Muscle of leg (tissue), 11 donors: ENCODE measurements around the gene OR52H1. TPM values are rescaled to one million over a fixed set of nuclear protein-coding genes. Genes with fewer than 3 reads are reported as not detected.

Experiments
- DNase-seq: peaks from one replicate; pipeline ENCODE4 v3.0.0; 2013
- H3K27ac ChIP-seq: one replicate; pipeline ENCODE4 v1.5.1; 2013; ENCODE audit warnings: mild to moderate bottlenecking, low read length, control low read depth
- H3K27me3 ChIP-seq: one replicate; pipeline ENCODE4 v1.6.1; 2013; ENCODE audit warnings: low read length; ENCODE audit not compliant: control insufficient read depth, insufficient read depth
- H3K36me3 ChIP-seq: one replicate; pipeline ENCODE4 v1.6.1; 2013; ENCODE audit warnings: low read length; ENCODE audit not compliant: control insufficient read depth, insufficient read depth
- H3K4me1 ChIP-seq: one replicate; pipeline ENCODE4 v1.6.1; 2013; ENCODE audit warnings: low read length; ENCODE audit not compliant: control insufficient read depth, insufficient read depth
- H3K4me3 ChIP-seq: one replicate; pipeline ENCODE4 v1.5.1; 2013; ENCODE audit warnings: low read length, control low read depth
- H3K9me3 ChIP-seq: replicated peaks from 2 replicates; pipeline ENCODE4 v1.6.1; 2013; ENCODE audit warnings: low read depth, low read length; ENCODE audit not compliant: control insufficient read depth
- WGBS: methylation state at CpG from one replicate; pipeline ENCODE4 v1.1.5; 2013; ENCODE audit warnings: missing lambda C conversion rate; ENCODE audit not compliant: insufficient coverage; 5-methylcytosine and 5-hydroxymethylcytosine counted together
- polyA plus RNA-seq, 8 donors: library from polyadenylated mRNA; unstranded; fragments of 120-200 nt; gene quantifications; one replicate each; pipeline versions ENCODE4 v1.2.1 to v1.2.3, GENCODE V29; 2013; ENCODE audit warnings: inconsistent platforms in 1 of 8, low replicate concordance in 1 of 8; ENCODE audit not compliant: insufficient read length in 8 of 8, insufficient read depth in 1 of 8
- total RNA-seq: library from RNA; stranded (reverse); fragments of 120-200 nt; gene quantifications from one replicate; pipeline ENCODE4 v1.2.4, GENCODE V29; 2013

Gene OR52H1
- total and polyA plus RNA-seq, 9 donors = 0.22 TPM; not detected in 8

DNA sequence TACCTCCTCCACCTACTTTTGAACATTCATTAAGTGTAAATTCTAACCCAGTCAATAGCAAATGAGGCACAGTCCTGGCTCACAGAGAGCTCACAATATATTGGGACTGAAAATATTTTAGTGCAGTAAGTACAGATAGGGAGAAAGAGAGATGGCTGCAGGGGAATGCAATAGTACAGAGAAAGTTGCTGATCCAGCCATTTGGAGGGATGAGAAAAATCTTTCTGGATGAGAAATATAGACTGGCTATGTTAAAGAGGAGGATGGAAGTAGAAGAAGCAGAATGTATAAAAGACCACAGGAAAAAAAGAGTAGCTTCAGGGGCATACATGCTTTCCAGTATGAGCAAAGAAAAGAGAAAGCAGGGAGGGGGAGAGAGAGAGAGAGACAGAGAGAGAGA, 28.8 kb upstream of the OR52H1 start:
- H3K9me3 ChIP-seq = no peaks in the 10 kb centered on the region
- H3K27me3 ChIP-seq = no peaks in the 10 kb centered on the region
- no peak overlapping the region for H3K4me3 ChIP-seq
- no peak overlapping the region for H3K27ac ChIP-seq
- H3K36me3 ChIP-seq = no peaks in the 10 kb centered on the region
- H3K4me1 ChIP-seq = no peaks in the 10 kb centered on the region
- DNase-seq = no peak

DNA sequence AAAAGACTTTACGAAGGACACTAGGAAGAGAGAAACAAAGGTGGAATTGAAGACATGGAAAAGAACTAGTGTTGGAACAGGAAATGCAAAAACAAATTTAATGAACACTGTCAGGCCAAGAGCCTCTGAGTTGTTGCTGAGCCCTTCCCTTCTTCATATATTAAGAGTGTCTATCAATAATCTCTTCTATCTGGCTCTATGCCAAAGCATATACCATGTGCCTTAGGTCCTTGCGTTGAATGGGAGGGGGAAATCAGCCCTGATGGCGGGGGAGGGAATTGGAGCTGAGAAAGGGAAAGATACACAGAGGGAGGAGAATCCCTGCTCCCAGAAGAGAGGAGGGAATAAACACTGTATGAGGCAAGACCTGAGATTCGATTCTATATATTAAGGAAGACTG, 26.8 kb upstream of the OR52H1 start:
- no peaks in the 10 kb centered on the region for H3K9me3 ChIP-seq
- H3K4me3 ChIP-seq = no peak overlapping the region
- no peaks in the 10 kb centered on the region for H3K27me3 ChIP-seq
- no peaks in the 10 kb centered on the region for H3K4me1 ChIP-seq
- WGBS = 58% methylated on average over 3 of the region's 4 CpGs
- H3K36me3 ChIP-seq = no peaks in the 10 kb centered on the region
- H3K27ac ChIP-seq = no peak overlapping the region
- no peak for DNase-seq

DNA sequence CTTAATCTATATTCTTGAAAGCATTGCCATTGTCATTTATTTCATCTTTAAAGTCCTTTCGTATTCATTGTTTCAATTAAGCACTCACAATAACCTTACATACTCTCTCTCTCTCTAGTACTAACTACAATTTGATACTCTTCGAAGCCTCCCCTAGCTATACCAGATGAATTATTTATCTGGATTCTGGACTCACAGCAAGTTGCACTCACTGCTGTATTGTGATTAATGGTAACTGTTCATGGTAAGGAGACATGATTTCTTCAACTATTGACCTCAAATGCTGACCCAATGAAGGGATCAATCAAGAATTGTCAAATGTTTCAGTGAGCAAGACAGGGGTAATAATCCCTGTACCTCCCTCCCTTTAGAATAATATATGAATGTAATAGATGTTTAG, 26.3 kb upstream of the OR52H1 start:
- Histone ChIP-seq H3K27me3 (no peaks in the 10 kb centered on the region), H3K4me3 (no peak overlapping the region), H3K36me3 (no peaks in the 10 kb centered on the region), H3K9me3 (no peaks in the 10 kb centered on the region), H3K27ac (no peak overlapping the region), H3K4me1 (no peaks in the 10 kb centered on the region)
- 80% methylated on average over 1 of the region's 2 CpGs for WGBS
- no peak for DNase-seq

DNA sequence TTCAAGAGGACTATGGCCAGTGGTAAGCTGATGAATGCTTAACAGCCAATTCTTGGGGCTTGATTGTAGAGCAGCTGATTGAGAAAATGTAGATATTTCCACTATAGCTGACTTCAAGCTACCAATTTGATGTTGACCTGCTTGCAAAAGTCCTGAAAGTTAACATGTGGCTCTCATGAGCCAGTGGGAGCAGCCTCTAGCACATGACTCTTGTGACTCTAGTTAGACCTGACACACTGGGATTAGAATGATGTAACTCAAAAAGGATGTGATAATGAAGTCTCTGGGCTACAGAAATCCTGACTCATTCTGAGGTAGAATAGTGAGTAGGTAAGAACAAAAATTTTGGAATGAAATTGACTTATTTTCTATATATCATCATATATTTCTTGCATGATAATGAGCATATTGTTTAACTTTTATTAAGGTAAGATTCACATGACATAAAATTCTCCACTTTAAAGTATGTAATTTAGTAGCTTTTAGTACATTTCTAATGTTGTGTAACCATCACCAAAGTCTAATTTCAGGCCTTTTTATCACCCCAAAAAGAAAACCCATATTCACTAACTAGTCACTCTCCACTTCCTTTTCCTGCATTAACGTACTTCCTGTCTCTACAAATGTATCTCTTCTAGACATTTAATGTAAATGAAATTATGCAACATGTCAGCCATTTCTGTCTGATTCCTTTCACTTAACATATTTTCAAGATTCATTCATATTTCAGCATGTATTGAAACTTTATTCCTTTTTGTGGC, 16.1 kb upstream of the OR52H1 start:
- Histone ChIP-seq H3K27ac (no peak overlapping the region), H3K36me3 (no peaks in the 10 kb centered on the region), H3K4me3 (no peak overlapping the region), H3K4me1 (no peaks in the 10 kb centered on the region), H3K9me3 (no peaks in the 10 kb centered on the region), H3K27me3 (no peaks in the 10 kb centered on the region)
- WGBS = no CpG with 5 or more reads among the region's 1 CpG
- DNase-seq = no peak

DNA sequence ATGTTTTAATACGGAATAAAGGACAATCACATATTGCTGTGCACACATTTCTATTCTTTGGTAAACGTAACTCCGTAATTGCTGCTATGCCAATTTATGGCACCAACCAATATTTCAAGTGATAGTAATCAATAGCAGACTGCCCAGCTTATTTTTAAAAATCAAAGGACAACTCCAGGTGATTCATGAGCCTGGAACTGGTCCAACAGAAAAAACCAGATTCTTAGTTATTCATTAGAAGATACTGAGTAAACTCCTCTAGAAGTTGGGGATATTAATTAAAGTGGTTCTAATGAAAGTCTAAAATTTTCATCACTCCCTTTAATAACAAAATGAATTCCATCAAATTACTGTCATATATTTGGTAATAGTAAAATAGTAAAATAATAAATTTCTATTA, 9.4 kb upstream of the OR52H1 start:
- DNase-seq = no peak
- no peaks in the 10 kb centered on the region for H3K36me3 ChIP-seq
- H3K27ac ChIP-seq = no peak overlapping the region
- H3K9me3 ChIP-seq = no peaks in the 10 kb centered on the region
- H3K4me3 ChIP-seq = no peak overlapping the region
- no peaks in the 10 kb centered on the region for H3K4me1 ChIP-seq
- WGBS = 50% methylated on average over 2 of the region's 3 CpGs
- H3K27me3 ChIP-seq = no peaks in the 10 kb centered on the region

DNA sequence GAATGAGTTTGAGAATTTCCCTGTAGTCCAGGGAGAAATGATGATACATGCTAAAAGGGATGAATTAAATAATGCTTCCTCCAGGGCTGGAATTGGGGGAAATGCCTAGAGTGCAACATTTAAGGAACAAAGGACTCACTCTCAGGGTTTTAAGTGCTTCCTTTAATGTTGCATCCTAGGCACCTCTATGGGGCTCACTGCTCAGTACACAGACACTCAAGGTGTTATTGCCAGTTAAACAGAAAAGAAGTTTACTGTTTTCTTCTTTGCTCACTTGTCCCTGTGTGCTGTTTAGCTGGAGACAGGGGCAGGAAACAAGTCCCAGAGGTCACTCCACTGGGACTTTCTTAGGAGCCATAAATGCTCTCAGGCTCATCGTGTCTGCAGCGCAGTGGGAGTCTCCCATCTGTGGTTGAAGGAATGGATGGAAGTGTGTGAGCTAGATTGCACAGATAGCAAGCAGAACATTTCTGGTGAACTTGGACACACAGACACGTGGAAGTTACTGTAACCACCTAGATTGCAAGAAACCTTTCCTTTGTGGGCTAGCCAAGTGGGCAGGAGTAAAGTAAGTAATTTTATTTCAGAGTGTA, 8.4 kb upstream of the OR52H1 start:
- no peak overlapping the region for H3K4me3 ChIP-seq
- H3K27me3 ChIP-seq = no peaks in the 10 kb centered on the region
- H3K4me1 ChIP-seq = no peaks in the 10 kb centered on the region
- no peak overlapping the region for H3K27ac ChIP-seq
- H3K9me3 ChIP-seq = no peaks in the 10 kb centered on the region
- 22% methylated on average over 2 of the region's 3 CpGs for WGBS
- H3K36me3 ChIP-seq = no peaks in the 10 kb centered on the region
- DNase-seq = no peak

DNA sequence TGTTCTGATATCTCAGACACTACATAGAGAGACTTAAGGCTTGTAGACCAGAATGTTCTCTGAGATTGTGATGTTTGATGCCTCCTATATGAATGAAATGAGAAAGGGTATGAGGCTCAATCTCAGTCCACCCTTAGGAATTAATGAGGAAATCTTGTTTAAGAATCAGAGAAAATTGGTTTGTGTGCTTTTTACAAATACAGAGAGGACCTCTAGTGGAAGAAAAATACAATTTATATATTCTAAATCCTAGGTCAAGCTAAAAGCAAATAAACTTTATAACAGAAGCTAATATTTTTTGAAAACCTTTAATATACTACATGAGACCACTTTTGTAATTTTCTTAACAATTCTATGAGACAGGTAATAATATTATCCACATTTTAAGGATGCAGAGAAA, 5.0 kb upstream of the OR52H1 start:
- Histone ChIP-seq H3K36me3 (no peaks in the 10 kb centered on the region), H3K9me3 (no peaks in the 10 kb centered on the region), H3K27ac (no peak overlapping the region), H3K4me1 (no peaks in the 10 kb centered on the region), H3K27me3 (no peaks in the 10 kb centered on the region), H3K4me3 (no peak overlapping the region)
- no peak for DNase-seq

DNA sequence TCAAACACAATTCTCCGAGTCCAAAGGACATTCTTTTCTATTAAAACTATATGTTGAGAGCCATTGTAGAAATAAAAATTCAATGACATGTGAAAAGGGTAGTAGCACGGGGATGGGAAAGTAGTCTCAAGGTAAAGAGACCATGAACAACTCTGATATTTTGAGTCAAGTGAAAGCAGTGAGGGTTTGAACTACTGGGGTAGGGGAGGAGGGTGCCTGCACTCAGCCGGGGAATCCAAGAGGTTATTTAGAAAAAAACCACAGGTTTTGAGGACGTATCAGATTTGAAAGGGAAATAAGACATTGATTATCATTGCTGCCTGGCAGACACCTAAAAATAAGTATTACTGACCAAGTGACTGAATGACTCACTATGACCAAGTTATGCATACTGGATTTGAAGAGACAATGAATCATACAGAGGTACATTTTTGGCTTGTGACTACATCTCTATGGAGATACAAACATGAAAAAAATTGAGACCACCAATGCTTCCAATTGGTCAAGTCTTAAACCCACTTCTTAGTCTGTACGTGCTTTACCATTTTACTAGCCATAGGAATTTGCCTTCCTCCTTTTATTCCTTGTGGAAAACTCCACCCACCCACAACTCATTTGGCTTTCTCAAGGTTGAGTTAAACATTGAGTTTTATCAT, 2.2 kb upstream of the OR52H1 start:
- no peaks in the 10 kb centered on the region for H3K27me3 ChIP-seq
- WGBS = 69% methylated on average over 2 of the region's 5 CpGs
- no peak overlapping the region for H3K4me3 ChIP-seq
- H3K27ac ChIP-seq = no peak overlapping the region
- no peaks in the 10 kb centered on the region for H3K36me3 ChIP-seq
- H3K9me3 ChIP-seq = no peaks in the 10 kb centered on the region
- H3K4me1 ChIP-seq = no peaks in the 10 kb centered on the region
- no peak for DNase-seq

DNA sequence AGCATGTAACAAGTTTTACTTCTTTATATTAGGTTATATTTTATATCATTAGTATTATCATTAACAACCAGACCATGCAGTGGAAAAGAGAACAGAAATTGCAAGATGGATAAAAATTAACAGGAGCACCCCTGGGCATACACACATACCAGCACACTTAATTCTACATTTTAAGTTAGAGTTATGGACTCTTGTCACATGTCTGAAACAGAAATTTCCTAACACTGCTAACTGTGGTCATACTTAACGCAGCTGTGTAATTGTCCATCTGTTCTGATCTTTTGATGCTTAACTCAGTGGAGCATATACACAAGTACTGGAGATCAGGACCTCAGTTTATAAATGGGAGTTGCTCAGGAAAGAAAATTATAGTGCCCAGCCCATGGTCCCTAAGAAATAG, 358 bp downstream of the OR52H1 start:
- no peaks in the 10 kb centered on the region for H3K9me3 ChIP-seq
- H3K27me3 ChIP-seq = no peaks in the 10 kb centered on the region
- no CpG with 5 or more reads among the region's 1 CpG for whole genome bisulfite sequencing
- H3K4me1 ChIP-seq = no peaks in the 10 kb centered on the region
- H3K4me3 ChIP-seq = no peak overlapping the region
- DNase-seq = no peak
- no peak overlapping the region for H3K27ac ChIP-seq
- H3K36me3 ChIP-seq = no peaks in the 10 kb centered on the region

DNA sequence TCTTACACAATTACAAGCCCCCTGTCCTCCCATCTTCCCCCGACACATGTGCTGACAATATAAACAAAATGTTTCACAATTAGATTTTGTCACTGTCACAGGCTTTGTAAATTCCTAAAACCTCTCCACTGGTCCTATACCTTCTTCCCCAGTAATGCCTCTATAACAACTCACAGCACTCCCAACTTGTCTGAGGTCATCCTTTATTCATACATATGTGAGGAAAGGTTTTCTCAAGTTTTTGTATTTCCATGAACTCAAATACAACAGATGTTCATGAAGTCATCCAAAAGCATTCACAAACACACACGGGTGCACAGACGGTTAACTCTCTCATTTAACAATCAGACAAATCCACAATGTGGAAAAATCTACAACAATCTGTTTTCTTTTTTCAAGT, 1.9 kb downstream of the OR52H1 start:
- peak; percentile 8 for DNase-seq
- no peak overlapping the region for H3K27ac ChIP-seq
- no peaks in the 10 kb centered on the region for H3K27me3 ChIP-seq
- no peaks in the 10 kb centered on the region for H3K4me1 ChIP-seq
- WGBS = 91% methylated on average over 1 of the region's 3 CpGs
- no peak overlapping the region for H3K4me3 ChIP-seq
- H3K36me3 ChIP-seq = no peaks in the 10 kb centered on the region
- no peaks in the 10 kb centered on the region for H3K9me3 ChIP-seq
